HepG2 (cell line): ENCODE results near the gene TBC1D24. TPM values are rescaled to one million over a fixed set of nuclear protein-coding genes. Genes with fewer than 3 reads are reported as not detected.

ENCODE experiments used
- CBFB ChIP-seq: sonication (generic); formaldehyde crosslinking; IDR thresholded peaks from 2 replicates; pipeline ENCODE4 v1.4.0; 2020; ENCODE audit warnings: missing genetic modification reagents
- FOXO4 ChIP-seq: sonication (generic); formaldehyde crosslinking; conservative IDR thresholded peaks from 2 replicates; pipeline ENCODE4 v1.8.1; 2023; ENCODE audit warnings: missing genetic modification reagents
- IKZF5 ChIP-seq: IDR thresholded peaks from 2 replicates; pipeline ENCODE4 v1.6.1; 2018; ENCODE audit warnings: missing genetic modification reagents, mild to moderate bottlenecking, missing compliant biosample characterization
- KAT2B ChIP-seq: fragments of 150-350 bp; IDR thresholded peaks from 2 replicates; pipeline ENCODE4 v1.6.1; 2014; ENCODE audit warnings: low read depth, low read length, borderline replicate concordance
- MLLT10 ChIP-seq: sonication (generic); formaldehyde crosslinking; IDR thresholded peaks from 2 replicates; pipeline ENCODE4 v1.4.0; 2020; ENCODE audit warnings: missing genetic modification reagents
- SMYD3 ChIP-seq: sonication (generic); formaldehyde crosslinking; IDR thresholded peaks from 2 replicates; pipeline ENCODE4 v1.8.1; 2023; ENCODE audit warnings: mild to moderate bottlenecking, missing genetic modification reagents
- STAG1 ChIP-seq: sonication (generic); formaldehyde crosslinking; IDR thresholded peaks from 2 replicates; pipeline ENCODE4 v1.4.0; 2020; ENCODE audit warnings: missing genetic modification reagents
- TCF7L2 ChIP-seq: IDR thresholded peaks from 2 replicates; pipeline ENCODE4 v1.6.1; 2011; ENCODE audit warnings: mild to moderate bottlenecking, low read depth, low read length, moderate library complexity
- TFE3 ChIP-seq: IDR thresholded peaks from 2 replicates; pipeline ENCODE4 v1.6.1; 2016
- YEATS4 ChIP-seq: sonication (generic); formaldehyde crosslinking; IDR thresholded peaks from 2 replicates; pipeline ENCODE4 v1.4.0; 2020; ENCODE audit warnings: missing genetic modification reagents, borderline replicate concordance
- ZBTB14 ChIP-seq: sonication (generic); formaldehyde crosslinking; IDR thresholded peaks from 2 replicates; pipeline ENCODE4 v1.4.0; 2020; ENCODE audit warnings: missing genetic modification reagents
- ZC3H13 ChIP-seq: sonication (generic); formaldehyde crosslinking; IDR thresholded peaks from 2 replicates; pipeline ENCODE4 v1.8.1; 2023; ENCODE audit warnings: mild to moderate bottlenecking, missing genetic modification reagents, moderate library complexity
- ZFP91 ChIP-seq: sonication (generic); formaldehyde crosslinking; IDR thresholded peaks from 2 replicates; pipeline ENCODE4 v1.9.0; 2022; ENCODE audit warnings: missing genetic modification reagents, mild to moderate bottlenecking, borderline replicate concordance
- ZNF558 ChIP-seq: sonication (generic); formaldehyde crosslinking; IDR thresholded peaks from 2 replicates; pipeline ENCODE4 v1.9.0; 2022; ENCODE audit warnings: mild to moderate bottlenecking, missing genetic modification reagents, borderline replicate concordance
- ZNF703 ChIP-seq: sonication (generic); formaldehyde crosslinking; IDR thresholded peaks from 2 replicates; pipeline ENCODE4 v1.5.1; 2020; ENCODE audit warnings: missing genetic modification reagents, mild to moderate bottlenecking, moderate library complexity, borderline replicate concordance
- ZNF792 ChIP-seq: IDR thresholded peaks from 2 replicates; pipeline ENCODE4 v1.6.1; 2016
- polyA plus RNA-seq, 8 experiments: library from polyadenylated mRNA; depleted of rRNA in 3 of 8; stranded (reverse) in 7 of 8; unstranded in 1 of 8; fragments of >200 nt; fragmentation: Illumina TruSeq in 4 of 8; extraction: Trizol in 4 of 8; gene quantifications; 2 replicates each; pipeline versions ENCODE4 v1.2.1 to v1.2.3, GENCODE V29; 2011 to 2016; ENCODE audit warnings: low read depth in 4 of 8, missing spikeins in 1 of 8, mixed read lengths in 1 of 8; ENCODE audit not compliant: insufficient read depth in 1 of 8
- total RNA-seq, 5 experiments: library from RNA; depleted of rRNA; stranded (reverse); fragments of >200 nt; fragmentation: Illumina TruSeq; extraction: Trizol; gene quantifications; 2 replicates each; pipeline ENCODE4 v1.2.3, GENCODE V29; 2016; ENCODE audit warnings: low read depth in 1 of 5
- TF ChIP-seq, protein P1 (sequence below): sonication (generic); formaldehyde crosslinking; IDR thresholded peaks from 2 replicates; pipeline ENCODE4 v1.5.1; 2020; ENCODE audit warnings: mild to moderate bottlenecking, missing genetic modification reagents, moderate library complexity

The TBC1D24 gene
- total and polyA plus RNA-seq, 2 of the 13 experiments (the other 11 are each of a cell fraction or from before 2014, with no cell fraction given), result 7.7 to 13.7 TPM

- TF ChIP-seq, protein P1, sequence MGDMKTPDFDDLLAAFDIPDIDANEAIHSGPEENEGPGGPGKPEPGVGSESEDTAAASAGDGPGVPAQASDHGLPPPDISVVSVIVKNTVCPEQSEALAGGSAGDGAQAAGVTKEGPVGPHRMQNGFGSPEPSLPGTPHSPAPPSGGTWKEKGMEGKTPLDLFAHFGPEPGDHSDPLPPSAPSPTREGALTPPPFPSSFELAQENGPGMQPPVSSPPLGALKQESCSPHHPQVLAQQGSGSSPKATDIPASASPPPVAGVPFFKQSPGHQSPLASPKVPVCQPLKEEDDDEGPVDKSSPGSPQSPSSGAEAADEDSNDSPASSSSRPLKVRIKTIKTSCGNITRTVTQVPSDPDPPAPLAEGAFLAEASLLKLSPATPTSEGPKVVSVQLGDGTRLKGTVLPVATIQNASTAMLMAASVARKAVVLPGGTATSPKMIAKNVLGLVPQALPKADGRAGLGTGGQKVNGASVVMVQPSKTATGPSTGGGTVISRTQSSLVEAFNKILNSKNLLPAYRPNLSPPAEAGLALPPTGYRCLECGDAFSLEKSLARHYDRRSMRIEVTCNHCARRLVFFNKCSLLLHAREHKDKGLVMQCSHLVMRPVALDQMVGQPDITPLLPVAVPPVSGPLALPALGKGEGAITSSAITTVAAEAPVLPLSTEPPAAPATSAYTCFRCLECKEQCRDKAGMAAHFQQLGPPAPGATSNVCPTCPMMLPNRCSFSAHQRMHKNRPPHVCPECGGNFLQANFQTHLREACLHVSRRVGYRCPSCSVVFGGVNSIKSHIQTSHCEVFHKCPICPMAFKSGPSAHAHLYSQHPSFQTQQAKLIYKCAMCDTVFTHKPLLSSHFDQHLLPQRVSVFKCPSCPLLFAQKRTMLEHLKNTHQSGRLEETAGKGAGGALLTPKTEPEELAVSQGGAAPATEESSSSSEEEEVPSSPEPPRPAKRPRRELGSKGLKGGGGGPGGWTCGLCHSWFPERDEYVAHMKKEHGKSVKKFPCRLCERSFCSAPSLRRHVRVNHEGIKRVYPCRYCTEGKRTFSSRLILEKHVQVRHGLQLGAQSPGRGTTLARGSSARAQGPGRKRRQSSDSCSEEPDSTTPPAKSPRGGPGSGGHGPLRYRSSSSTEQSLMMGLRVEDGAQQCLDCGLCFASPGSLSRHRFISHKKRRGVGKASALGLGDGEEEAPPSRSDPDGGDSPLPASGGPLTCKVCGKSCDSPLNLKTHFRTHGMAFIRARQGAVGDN (CRISPR knock-in tag), result peak; percentile 78
- TF ChIP-seq ZNF558 (no peak), ZNF792 (CRISPR knock-in tag) (no peak), KAT2B (no peak), ZBTB14 (CRISPR knock-in tag) (0 out of 2 replicates have a peak, but pooled peaks have one; percentile 19), TFE3 (CRISPR knock-in tag) (no peak), SMYD3 (CRISPR knock-in tag) (no peak), FOXO4 (CRISPR knock-in tag) (no peak), IKZF5 (no peak), CBFB (no peak), ZFP91 (CRISPR knock-in tag) (peak; percentile 48), ZNF703 (CRISPR knock-in tag) (no peak), STAG1 (peak; percentile 47; the same call in 1 of the 2 replicates), ZC3H13 (CRISPR knock-in tag) (0 out of 2 replicates have a peak, but pooled peaks have one; percentile 56), TCF7L2 (no peak), YEATS4 (CRISPR knock-in tag) (peak; percentile 52; the same call in 1 of the 2 replicates), MLLT10 (CRISPR knock-in tag) (no peak)
Observed at GRCh38 chr16:2473999-2474876, 689 bp upstream of the TBC1D24 start (continued).
